Upper lobe of left lung (tissue), 4 donors: Measurements from ENCODE around the gene LEO1.

Experiments used
- POLR2A ChIP-seq, 4 donors: fragments of 450-650 bp; IDR thresholded peaks; one replicate each; pipeline ENCODE4 v1.5.1; 2016 to 2017; ENCODE audit warnings: antibody characterized with exemption in 4 of 4, mild to moderate bottlenecking in 2 of 4
- POLR2AphosphoS5 ChIP-seq, 2 donors: sonication (generic); formaldehyde crosslinking; IDR thresholded peaks; one replicate each; pipeline ENCODE4 v1.5.1; 2017; ENCODE audit warnings: antibody characterized with exemption in 2 of 2
- TF ChIP-seq, protein P1 (sequence below), 6 experiments: fragments of 450-650 bp in 4 of 6; fragments of 200-600 bp in 2 of 6; sonication (generic) in 2 of 6; IDR thresholded peaks; one replicate each; pipeline ENCODE4 v1.5.1; 2016 to 2019; ENCODE audit warnings: antibody characterized with exemption in 6 of 6

GRCh38 chr15:51904931-51905330, 66.6 kb downstream of the LEO1 start:
- TF ChIP-seq, protein P1, sequence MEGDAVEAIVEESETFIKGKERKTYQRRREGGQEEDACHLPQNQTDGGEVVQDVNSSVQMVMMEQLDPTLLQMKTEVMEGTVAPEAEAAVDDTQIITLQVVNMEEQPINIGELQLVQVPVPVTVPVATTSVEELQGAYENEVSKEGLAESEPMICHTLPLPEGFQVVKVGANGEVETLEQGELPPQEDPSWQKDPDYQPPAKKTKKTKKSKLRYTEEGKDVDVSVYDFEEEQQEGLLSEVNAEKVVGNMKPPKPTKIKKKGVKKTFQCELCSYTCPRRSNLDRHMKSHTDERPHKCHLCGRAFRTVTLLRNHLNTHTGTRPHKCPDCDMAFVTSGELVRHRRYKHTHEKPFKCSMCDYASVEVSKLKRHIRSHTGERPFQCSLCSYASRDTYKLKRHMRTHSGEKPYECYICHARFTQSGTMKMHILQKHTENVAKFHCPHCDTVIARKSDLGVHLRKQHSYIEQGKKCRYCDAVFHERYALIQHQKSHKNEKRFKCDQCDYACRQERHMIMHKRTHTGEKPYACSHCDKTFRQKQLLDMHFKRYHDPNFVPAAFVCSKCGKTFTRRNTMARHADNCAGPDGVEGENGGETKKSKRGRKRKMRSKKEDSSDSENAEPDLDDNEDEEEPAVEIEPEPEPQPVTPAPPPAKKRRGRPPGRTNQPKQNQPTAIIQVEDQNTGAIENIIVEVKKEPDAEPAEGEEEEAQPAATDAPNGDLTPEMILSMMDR (IDR thresholded peaks at IDR 0.05): no peak
- no peak for TF ChIP-seq POLR2AphosphoS5 (IDR thresholded peaks at IDR 0.05)
- TF ChIP-seq POLR2A (IDR thresholded peaks at IDR 0.05): no peak
